ENCODE measurements around the gene CFAP46. TPM values are rescaled to one million over a fixed set of nuclear protein-coding genes. Genes with fewer than 3 reads are reported as not detected.

CFAP46 gene
- total RNA-seq, 1 donor from 2014 or later: 1.3 TPM

GRCh38 chr10:132805599-132805998 is 136.8 kb downstream of the CFAP46 start:
- DNase-seq (ENCODE audit: low read depth) (no peak), FAIRE-seq (no peak)

DNA sequence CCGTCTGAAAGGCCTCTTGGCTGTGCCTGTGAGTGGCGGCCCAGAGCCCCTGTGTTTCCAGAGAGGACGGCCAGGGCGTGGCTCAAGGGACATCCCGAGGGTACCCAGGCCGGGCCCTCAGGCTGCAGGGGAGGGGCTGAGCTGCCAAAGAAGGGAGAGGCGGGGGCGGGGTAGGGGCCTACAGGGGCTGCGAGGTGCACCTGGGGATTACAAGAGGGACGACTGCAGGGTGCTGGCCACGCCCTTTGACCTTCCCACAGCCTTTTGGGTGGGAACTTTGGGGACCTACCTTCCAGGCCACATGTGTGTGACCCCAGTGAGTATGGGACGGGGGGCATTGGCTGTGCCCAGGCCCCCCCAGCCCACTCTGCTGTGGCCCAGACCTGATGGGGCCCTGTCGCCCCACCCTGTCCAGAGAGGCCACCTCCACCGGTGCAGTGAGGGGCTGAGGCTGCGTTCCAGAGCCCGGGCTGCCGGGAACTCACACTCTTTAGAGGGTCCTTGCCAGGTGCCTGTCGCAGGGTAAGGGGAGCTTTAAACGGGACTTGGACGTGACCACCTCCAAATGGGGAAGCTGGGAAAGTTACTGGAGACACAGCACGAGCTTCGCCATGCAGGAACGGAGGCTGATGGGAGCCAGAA is 137.5 kb downstream of the CFAP46 start:
- H3K4me3 Mint-ChIP-seq (ENCODE audit: unreplicated experiment): no peak overlapping the region
- H2AFZ ChIP-seq (ENCODE audit: low read depth, low read length): no peak overlapping the region
- no peak for TF ChIP-seq EZH2 (IDR thresholded peaks at IDR 0.05; ENCODE audit: insufficient read depth, low read length)
- TF ChIP-seq, protein P1, sequence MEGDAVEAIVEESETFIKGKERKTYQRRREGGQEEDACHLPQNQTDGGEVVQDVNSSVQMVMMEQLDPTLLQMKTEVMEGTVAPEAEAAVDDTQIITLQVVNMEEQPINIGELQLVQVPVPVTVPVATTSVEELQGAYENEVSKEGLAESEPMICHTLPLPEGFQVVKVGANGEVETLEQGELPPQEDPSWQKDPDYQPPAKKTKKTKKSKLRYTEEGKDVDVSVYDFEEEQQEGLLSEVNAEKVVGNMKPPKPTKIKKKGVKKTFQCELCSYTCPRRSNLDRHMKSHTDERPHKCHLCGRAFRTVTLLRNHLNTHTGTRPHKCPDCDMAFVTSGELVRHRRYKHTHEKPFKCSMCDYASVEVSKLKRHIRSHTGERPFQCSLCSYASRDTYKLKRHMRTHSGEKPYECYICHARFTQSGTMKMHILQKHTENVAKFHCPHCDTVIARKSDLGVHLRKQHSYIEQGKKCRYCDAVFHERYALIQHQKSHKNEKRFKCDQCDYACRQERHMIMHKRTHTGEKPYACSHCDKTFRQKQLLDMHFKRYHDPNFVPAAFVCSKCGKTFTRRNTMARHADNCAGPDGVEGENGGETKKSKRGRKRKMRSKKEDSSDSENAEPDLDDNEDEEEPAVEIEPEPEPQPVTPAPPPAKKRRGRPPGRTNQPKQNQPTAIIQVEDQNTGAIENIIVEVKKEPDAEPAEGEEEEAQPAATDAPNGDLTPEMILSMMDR (IDR thresholded peaks at IDR 0.05; ENCODE audit: insufficient read depth, low read depth, low read length): no peak
- no peaks in the 10 kb centered on the region for H3K4me1 ChIP-seq (ENCODE audit: insufficient read depth, low read length)
- peaks cover 4% of the 10 kb centered on the region for H3K9me3 Mint-ChIP-seq (ENCODE audit: unreplicated experiment)
- no peaks in the 10 kb centered on the region for H3K9me3 ChIP-seq (ENCODE audit: insufficient read depth, low read depth, low read length)
- no peaks in the 10 kb centered on the region for H4K20me1 ChIP-seq (ENCODE audit: insufficient read depth, low read length)
- no peaks in the 10 kb centered on the region for H3K79me2 ChIP-seq (ENCODE audit: insufficient read depth, low read length)
- DNase-seq (ENCODE audit: low read depth): no peak
- H3K27me3 ChIP-seq (ENCODE audit: insufficient read depth, low read length): no peaks in the 10 kb centered on the region
- no peak overlapping the region for H3K9ac ChIP-seq (ENCODE audit: low read length)
- no peak overlapping the region for H3K4me2 ChIP-seq (ENCODE audit: low read length)
- peaks cover 15% of the 10 kb centered on the region for H3K27me3 Mint-ChIP-seq (ENCODE audit: low read depth, unreplicated experiment)
- no peak overlapping the region for H3K27ac ChIP-seq (ENCODE audit: low read depth, low read length)
- H3K36me3 Mint-ChIP-seq (ENCODE audit: low read depth, unreplicated experiment): no peaks in the 10 kb centered on the region
- H3K4me3 ChIP-seq (ENCODE audit: insufficient read depth, low read depth, low read length): no peak overlapping the region
- H3K36me3 ChIP-seq (ENCODE audit: insufficient read depth, low read length): no peaks in the 10 kb centered on the region
- H3K27ac Mint-ChIP-seq (ENCODE audit: unreplicated experiment): no peak overlapping the region
- FAIRE-seq: no peak
- no peaks in the 10 kb centered on the region for H3K4me1 Mint-ChIP-seq (ENCODE audit: low read depth, unreplicated experiment)

More at GRCh38 chr10:132805599-132805998, 136.8 kb downstream of the CFAP46 start:
- Histone ChIP-seq H3K9me3 (ENCODE audit: insufficient read depth, low read depth, low read length) (no peaks in the 10 kb centered on the region), H3K79me2 (ENCODE audit: insufficient read depth, low read length) (no peaks in the 10 kb centered on the region), H2AFZ (ENCODE audit: low read depth, low read length) (no peak overlapping the region), H3K4me2 (ENCODE audit: low read length) (no peak overlapping the region), H3K27me3 (ENCODE audit: insufficient read depth, low read length) (no peaks in the 10 kb centered on the region), H4K20me1 (ENCODE audit: insufficient read depth, low read length) (no peaks in the 10 kb centered on the region), H3K4me3 (ENCODE audit: insufficient read depth, low read depth, low read length) (no peak overlapping the region), H3K4me1 (ENCODE audit: insufficient read depth, low read length) (no peaks in the 10 kb centered on the region), H3K27ac (ENCODE audit: low read depth, low read length) (no peak overlapping the region), H3K9ac (ENCODE audit: low read length) (no peak overlapping the region), H3K36me3 (ENCODE audit: insufficient read depth, low read length) (no peaks in the 10 kb centered on the region)
- H3K9me3 Mint-ChIP-seq (ENCODE audit: unreplicated experiment): peaks cover 4% of the 10 kb centered on the region
- no peaks in the 10 kb centered on the region for H3K36me3 Mint-ChIP-seq (ENCODE audit: low read depth, unreplicated experiment)
- no peak overlapping the region for H3K27ac Mint-ChIP-seq (ENCODE audit: unreplicated experiment)
- H3K27me3 Mint-ChIP-seq (ENCODE audit: low read depth, unreplicated experiment): peaks cover 14% of the 10 kb centered on the region
- no peak overlapping the region for H3K4me3 Mint-ChIP-seq (ENCODE audit: unreplicated experiment)
- TF ChIP-seq, protein P1 (IDR thresholded peaks at IDR 0.05; ENCODE audit: insufficient read depth, low read depth, low read length): no peak
- TF ChIP-seq EZH2 (IDR thresholded peaks at IDR 0.05; ENCODE audit: insufficient read depth, low read length): no peak
- no peaks in the 10 kb centered on the region for H3K4me1 Mint-ChIP-seq (ENCODE audit: low read depth, unreplicated experiment)

DNA sequence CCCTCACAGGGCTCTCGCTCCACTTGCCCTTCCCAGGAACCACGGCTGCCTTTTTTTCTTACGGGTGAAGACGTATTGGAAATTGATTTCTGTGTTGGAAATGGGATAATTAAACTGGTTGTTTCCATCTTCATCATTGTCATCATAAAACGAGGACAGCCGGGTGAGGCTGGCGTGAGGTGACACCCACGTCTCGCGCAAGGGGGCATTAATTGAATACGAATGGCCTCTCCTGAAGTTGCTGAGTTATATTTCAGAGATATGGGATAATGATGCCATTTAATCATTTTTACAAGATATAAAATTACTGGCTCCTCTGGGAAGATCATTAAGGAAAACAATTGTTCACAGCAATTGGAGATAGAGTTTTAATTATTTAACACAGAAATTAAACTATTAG is 138.1 kb downstream of the CFAP46 start:
- no peaks in the 10 kb centered on the region for H4K20me1 ChIP-seq (ENCODE audit: insufficient read depth, low read length)
- H3K79me2 ChIP-seq (ENCODE audit: insufficient read depth, low read length): no peaks in the 10 kb centered on the region
- FAIRE-seq: no peak
- H3K36me3 ChIP-seq (ENCODE audit: insufficient read depth, low read length): no peaks in the 10 kb centered on the region
- peaks cover 11% of the 10 kb centered on the region for H3K27me3 Mint-ChIP-seq (ENCODE audit: low read depth, unreplicated experiment)
- no peaks in the 10 kb centered on the region for H3K9me3 ChIP-seq (ENCODE audit: insufficient read depth, low read depth, low read length)
- no peaks in the 10 kb centered on the region for H3K27me3 ChIP-seq (ENCODE audit: insufficient read depth, low read length)
- H3K4me1 ChIP-seq (ENCODE audit: insufficient read depth, low read length): no peaks in the 10 kb centered on the region
- H3K9me3 Mint-ChIP-seq (ENCODE audit: unreplicated experiment): peaks cover 4% of the 10 kb centered on the region
- H3K27ac ChIP-seq (ENCODE audit: low read depth, low read length): no peak overlapping the region
- H3K36me3 Mint-ChIP-seq (ENCODE audit: low read depth, unreplicated experiment): no peaks in the 10 kb centered on the region
- no peak overlapping the region for H3K9ac ChIP-seq (ENCODE audit: low read length)
- DNase-seq (ENCODE audit: low read depth): no peak
- H3K4me2 ChIP-seq (ENCODE audit: low read length): no peak overlapping the region
- H3K4me3 Mint-ChIP-seq (ENCODE audit: unreplicated experiment): no peak overlapping the region
- no peak overlapping the region for H2AFZ ChIP-seq (ENCODE audit: low read depth, low read length)
- TF ChIP-seq EZH2 (IDR thresholded peaks at IDR 0.05; ENCODE audit: insufficient read depth, low read length): no peak
- TF ChIP-seq, protein P1 (IDR thresholded peaks at IDR 0.05; ENCODE audit: insufficient read depth, low read depth, low read length): no peak
- H3K4me1 Mint-ChIP-seq (ENCODE audit: low read depth, unreplicated experiment): no peaks in the 10 kb centered on the region
- no peak overlapping the region for H3K4me3 ChIP-seq (ENCODE audit: insufficient read depth, low read depth, low read length)
- no peak overlapping the region for H3K27ac Mint-ChIP-seq (ENCODE audit: unreplicated experiment)

Data from astrocyte (in vitro differentiated cells and primary cell).